Memory B cell (primary cell): ENCODE data around the gene RXFP4.
"Not testable (repeated sequence)": the region's sequence is repeated elsewhere in the genome, so short reads cannot be mapped to it uniquely, and the experiment has no call there.

Experiments
- ATAC-seq: fragments of 150-1000 bp; cut with Tn5 transposase; 2 replicates; pipeline ENCODE4 v1.10.0; 2021; ENCODE audit warnings: low read depth, mild to moderate bottlenecking, moderate library complexity
- DNase-seq, 2 donors: peaks; one replicate each; pipeline ENCODE4 v3.0.0; 2022; ENCODE audit warnings: low spot score in 2 of 2
- H3K27ac Mint-ChIP-seq: one replicate; pipeline ENCODE4 v1.8.0; 2022; ENCODE audit warnings: mild to moderate bottlenecking, moderate library complexity, mixed read lengths
- H3K27me3 Mint-ChIP-seq: one replicate; pipeline ENCODE4 v1.8.0; 2022; ENCODE audit warnings: mixed read lengths
- H3K36me3 Mint-ChIP-seq: one replicate; pipeline ENCODE4 v1.8.0; 2022; ENCODE audit warnings: mild to moderate bottlenecking, mixed read lengths
- H3K4me1 Mint-ChIP-seq: one replicate; pipeline ENCODE4 v1.8.0; 2022; ENCODE audit warnings: mixed read lengths
- H3K4me3 Mint-ChIP-seq: one replicate; pipeline ENCODE4 v1.8.0; 2022; ENCODE audit warnings: mild to moderate bottlenecking, moderate library complexity, mixed read lengths
- H3K9me3 Mint-ChIP-seq: one replicate; pipeline ENCODE4 v1.8.0; 2022; ENCODE audit warnings: mixed read lengths

The RXFP4 gene, protein sequence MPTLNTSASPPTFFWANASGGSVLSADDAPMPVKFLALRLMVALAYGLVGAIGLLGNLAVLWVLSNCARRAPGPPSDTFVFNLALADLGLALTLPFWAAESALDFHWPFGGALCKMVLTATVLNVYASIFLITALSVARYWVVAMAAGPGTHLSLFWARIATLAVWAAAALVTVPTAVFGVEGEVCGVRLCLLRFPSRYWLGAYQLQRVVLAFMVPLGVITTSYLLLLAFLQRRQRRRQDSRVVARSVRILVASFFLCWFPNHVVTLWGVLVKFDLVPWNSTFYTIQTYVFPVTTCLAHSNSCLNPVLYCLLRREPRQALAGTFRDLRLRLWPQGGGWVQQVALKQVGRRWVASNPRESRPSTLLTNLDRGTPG

DNA sequence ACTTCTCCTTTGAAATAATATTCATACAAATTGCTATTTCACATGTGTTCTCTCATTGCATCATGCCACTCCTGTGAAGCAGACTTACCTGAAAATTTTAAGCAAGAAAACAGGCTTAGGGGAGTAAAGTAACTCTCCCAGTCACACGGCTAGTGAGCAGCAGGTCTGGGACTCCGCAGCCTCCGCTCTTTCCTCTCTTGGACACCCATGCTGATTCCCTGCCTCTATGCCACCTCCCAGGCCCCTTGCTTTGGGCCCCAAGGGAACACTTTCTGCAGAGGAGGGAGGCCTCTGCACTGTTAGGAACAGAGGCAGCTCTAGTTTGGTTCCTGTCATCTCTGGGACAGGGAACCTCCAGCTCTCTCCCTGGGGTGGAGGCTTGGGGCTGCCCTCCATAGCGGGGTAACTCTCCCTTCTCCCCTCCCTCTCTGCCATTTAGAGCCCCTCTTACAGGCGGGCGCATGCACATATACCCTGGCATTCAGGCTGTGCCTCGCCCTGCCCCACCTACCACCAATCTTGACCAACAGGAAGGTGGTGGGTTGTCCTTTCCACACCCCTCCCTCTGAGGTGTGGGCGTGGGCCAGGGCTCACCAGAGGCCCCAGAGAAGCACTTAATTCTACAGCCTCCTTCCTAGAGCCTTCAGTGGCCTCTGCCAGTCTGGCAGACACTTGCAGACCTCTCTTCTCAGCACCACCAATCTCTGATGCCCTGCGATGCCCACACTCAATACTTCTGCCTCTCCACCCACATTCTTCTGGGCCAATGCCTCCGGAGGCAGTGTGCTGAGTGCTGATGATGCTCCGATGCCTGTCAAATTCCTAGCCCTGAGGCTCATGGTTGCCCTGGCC lies at the start of gene RXFP4:
TSS of gene RXFP4 (plus strand) at position 646 of the 852 bp plus-strand sequence. CDS start at position 718, 72 bp downstream.
- H3K36me3 Mint-ChIP-seq = peaks cover under 1% of the 10 kb centered on the region
- H3K4me1 Mint-ChIP-seq = peaks cover 52% of the 10 kb centered on the region
- H3K9me3 Mint-ChIP-seq = no peaks in the 10 kb centered on the region
- H3K27me3 Mint-ChIP-seq = no peaks in the 10 kb centered on the region
- H3K27ac Mint-ChIP-seq = peak within 1 kb of the TSS; percentile 87
- H3K4me3 Mint-ChIP-seq = peak within 1 kb of the TSS; percentile 56
- DNase-seq (no peak), ATAC-seq (no peak)

- no peak for ATAC-seq
Measured at GRCh38 chr1:155892796-155893195, 48.6 kb upstream of the RXFP4 start.

GRCh38 chr1:155893389-155894142 lies 47.9 kb upstream of the RXFP4 start:
- peaks cover 1% of the 10 kb centered on the region for H3K36me3 Mint-ChIP-seq
- no peak overlapping the region for H3K27ac Mint-ChIP-seq
- no peaks in the 10 kb centered on the region for H3K4me1 Mint-ChIP-seq
- H3K27me3 Mint-ChIP-seq = no peaks in the 10 kb centered on the region
- no peak for DNase-seq
- H3K9me3 Mint-ChIP-seq = no peaks in the 10 kb centered on the region
- no peak overlapping the region for H3K4me3 Mint-ChIP-seq
- no peak for ATAC-seq

More at GRCh38 chr1:155892796-155893195, 48.6 kb upstream of the RXFP4 start:
- no peaks in the 10 kb centered on the region for H3K4me1 Mint-ChIP-seq
- no peak for DNase-seq
- peaks cover 1% of the 10 kb centered on the region for H3K36me3 Mint-ChIP-seq
- H3K9me3 Mint-ChIP-seq = no peaks in the 10 kb centered on the region
- no peaks in the 10 kb centered on the region for H3K27me3 Mint-ChIP-seq
- H3K4me3 Mint-ChIP-seq = no peak overlapping the region
- H3K27ac Mint-ChIP-seq = no peak overlapping the region

- not testable (repeated sequence) for ATAC-seq, H3K27me3 Mint-ChIP-seq, H3K4me1 Mint-ChIP-seq, DNase-seq, H3K9me3 Mint-ChIP-seq, H3K4me3 Mint-ChIP-seq, H3K27ac Mint-ChIP-seq
- H3K36me3 Mint-ChIP-seq = peaks cover 15% of the 10 kb centered on the region
Measured at GRCh38 chr1:155895617-155896016, 45.8 kb upstream of the RXFP4 start.

- H3K9me3 Mint-ChIP-seq, H3K4me3 Mint-ChIP-seq, H3K27me3 Mint-ChIP-seq, H3K4me1 Mint-ChIP-seq, DNase-seq, ATAC-seq, H3K27ac Mint-ChIP-seq: not testable (repeated sequence)
- peaks cover 16% of the 10 kb centered on the region for H3K36me3 Mint-ChIP-seq
Measured at GRCh38 chr1:155896476-155896875, 45.0 kb upstream of the RXFP4 start.

- H3K9me3 Mint-ChIP-seq = no peaks in the 10 kb centered on the region
Measured at GRCh38 chr1:155897746-155898145, 43.7 kb upstream of the RXFP4 start.

GRCh38 chr1:155898888-155899287 lies 42.5 kb upstream of the RXFP4 start:
- no peaks in the 10 kb centered on the region for H3K27me3 Mint-ChIP-seq
- H3K4me1 Mint-ChIP-seq = no peaks in the 10 kb centered on the region
- DNase-seq (no peak), ATAC-seq (no peak)
- no peaks in the 10 kb centered on the region for H3K9me3 Mint-ChIP-seq
- H3K27ac Mint-ChIP-seq = no peak overlapping the region
- H3K4me3 Mint-ChIP-seq = no peak overlapping the region
- peaks cover 20% of the 10 kb centered on the region for H3K36me3 Mint-ChIP-seq

More at GRCh38 chr1:155897746-155898145, 43.7 kb upstream of the RXFP4 start:
- no peak overlapping the region for H3K4me3 Mint-ChIP-seq
- peaks cover 20% of the 10 kb centered on the region for H3K36me3 Mint-ChIP-seq
- ATAC-seq = no peak
- no peak for DNase-seq
- H3K27ac Mint-ChIP-seq = no peak overlapping the region
- no peaks in the 10 kb centered on the region for H3K4me1 Mint-ChIP-seq
- no peaks in the 10 kb centered on the region for H3K27me3 Mint-ChIP-seq

- no peak for DNase-seq
- peaks cover 25% of the 10 kb centered on the region for H3K36me3 Mint-ChIP-seq
- no peaks in the 10 kb centered on the region for H3K27me3 Mint-ChIP-seq
- H3K4me1 Mint-ChIP-seq = no peaks in the 10 kb centered on the region
- no peak overlapping the region for H3K4me3 Mint-ChIP-seq
- ATAC-seq = no peak
- H3K9me3 Mint-ChIP-seq = no peaks in the 10 kb centered on the region
- no peak overlapping the region for H3K27ac Mint-ChIP-seq
Measured at GRCh38 chr1:155899683-155900082, 41.8 kb upstream of the RXFP4 start.

DNA sequence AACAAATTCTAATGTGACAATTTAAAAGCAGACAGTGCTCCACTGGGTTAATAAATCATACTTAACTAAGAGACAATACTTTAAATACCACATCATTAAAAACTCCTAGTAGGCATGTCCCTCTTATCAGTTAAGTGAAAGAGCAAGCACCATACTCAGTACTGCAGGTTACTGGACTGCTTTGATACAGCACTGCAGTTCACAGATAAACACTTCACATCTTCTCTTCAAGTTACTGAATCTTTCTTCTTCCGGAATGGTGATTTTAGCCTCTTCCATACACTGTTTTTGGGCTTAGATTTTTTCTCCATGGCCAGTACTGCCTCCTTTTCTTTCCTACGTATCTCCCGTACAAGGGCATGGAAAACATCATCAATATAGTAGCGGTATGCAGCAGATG lies 41.3 kb upstream of the RXFP4 start:
- peaks cover 25% of the 10 kb centered on the region for H3K36me3 Mint-ChIP-seq
- no peaks in the 10 kb centered on the region for H3K9me3 Mint-ChIP-seq
- DNase-seq (no peak), ATAC-seq (no peak)
- H3K4me3 Mint-ChIP-seq = no peak overlapping the region
- no peaks in the 10 kb centered on the region for H3K27me3 Mint-ChIP-seq
- H3K4me1 Mint-ChIP-seq = no peaks in the 10 kb centered on the region
- no peak overlapping the region for H3K27ac Mint-ChIP-seq

- Mint-ChIP-seq H3K9me3 (no peaks in the 10 kb centered on the region), H3K27ac (no peak overlapping the region), H3K36me3 (peaks cover 26% of the 10 kb centered on the region), H3K4me1 (no peaks in the 10 kb centered on the region), H3K27me3 (no peaks in the 10 kb centered on the region), H3K4me3 (no peak overlapping the region)
- DNase-seq = no peak
- ATAC-seq = no peak
Measured at GRCh38 chr1:155904261-155904660, 37.2 kb upstream of the RXFP4 start.

- H3K36me3 Mint-ChIP-seq = peaks cover 13% of the 10 kb centered on the region
- no peak overlapping the region for H3K27ac Mint-ChIP-seq
- ATAC-seq = no peak
Measured at GRCh38 chr1:155909894-155910293, 31.5 kb upstream of the RXFP4 start.

DNA sequence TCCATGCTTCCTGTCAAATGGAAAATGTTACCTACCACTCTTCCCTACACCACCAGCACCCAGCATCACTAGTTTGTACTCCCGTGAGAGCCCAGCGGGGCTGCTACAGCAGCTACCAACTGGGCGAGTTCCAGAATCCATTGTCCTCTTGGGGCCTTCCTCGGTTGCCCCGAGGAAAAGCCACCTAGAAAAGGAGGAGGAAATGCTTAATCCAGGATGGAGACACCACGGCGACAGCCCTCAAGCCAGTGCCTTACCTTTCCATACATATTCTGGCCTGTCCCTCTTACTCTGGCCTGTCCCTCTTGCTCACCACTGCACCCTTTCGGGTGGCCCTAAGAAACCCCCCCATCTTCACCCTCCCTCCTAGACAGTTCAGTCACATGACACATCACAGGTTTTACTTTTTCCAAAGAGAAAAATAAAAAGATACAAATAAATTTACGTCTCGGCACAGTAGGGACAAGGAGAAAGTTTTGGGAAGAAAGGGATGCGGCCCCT lies 30.8 kb upstream of the RXFP4 start:
- Mint-ChIP-seq H3K9me3 (no peaks in the 10 kb centered on the region), H3K27me3 (no peaks in the 10 kb centered on the region), H3K36me3 (peaks cover 15% of the 10 kb centered on the region), H3K4me3 (peak overlapping the region; percentile 96), H3K27ac (peak overlapping the region; percentile 97), H3K4me1 (peaks cover 14% of the 10 kb centered on the region)
- peak; percentile 36 for ATAC-seq
- no peak for DNase-seq

More at GRCh38 chr1:155909894-155910293, 31.5 kb upstream of the RXFP4 start:
- no peaks in the 10 kb centered on the region for H3K27me3 Mint-ChIP-seq
- no peaks in the 10 kb centered on the region for H3K9me3 Mint-ChIP-seq
- H3K4me3 Mint-ChIP-seq = peak overlapping the region; percentile 53
- no peak for DNase-seq
- peaks cover 14% of the 10 kb centered on the region for H3K4me1 Mint-ChIP-seq

GRCh38 chr1:155911156-155912055 lies 30.0 kb upstream of the RXFP4 start, which contains the start of gene RIT1:
Gene RIT1 (minus strand): TSS chr1:155911349. CDS start chr1:155910761, 588 bp downstream.
- ATAC-seq = peak; percentile 98
- peak within 1 kb of the TSS; percentile 97 for H3K27ac Mint-ChIP-seq
- DNase-seq = peak; percentile 74 to 75
- no peaks in the 10 kb centered on the region for H3K9me3 Mint-ChIP-seq
- peaks cover 14% of the 10 kb centered on the region for H3K4me1 Mint-ChIP-seq
- no peaks in the 10 kb centered on the region for H3K27me3 Mint-ChIP-seq
- peak within 1 kb of the TSS; percentile 96 for H3K4me3 Mint-ChIP-seq
- H3K36me3 Mint-ChIP-seq = peaks cover 12% of the 10 kb centered on the region
